ENCODE data around the gene CBARP. TPM values are rescaled to one million over a fixed set of nuclear protein-coding genes. Genes with fewer than 3 reads are reported as not detected.
A peak's percentile ranks its signal among the peaks of the same experiment; 100 is the strongest.

The CBARP gene
- total and polyA plus RNA-seq, 2 of the 13 experiments (the other 11 are each of a cell fraction or from before 2014, with no cell fraction given), result 1.2 to 1.4 TPM

GRCh38 chr19:1265615-1266128 lies 27.9 kb upstream of the CBARP start:
- intact Hi-C loops (cut with micrococcal nuclease; ENCODE audit: unreplicated experiment) (loop anchor here (1.0 kb wide), 1 partner anchor 19 kb away; no protein-coding TSS in a partner anchor), in situ Hi-C loops (cut with HindIII; ENCODE audit: extremely low pct_ligation_motif_present, low pct_unique_long_range_greater_than_20kb) (no loop called here)
- peaks cover 12% of the 10 kb centered on the region; the same call in 1 of the 2 replicates for H4K20me1 ChIP-seq (ENCODE audit: insufficient read depth, low read length)
- H2AFZ ChIP-seq (ENCODE audit: low read length), result no peak overlapping the region
- CTCF ChIA-PET (ENCODE audit: low intra/inter-chr PET ratio, low total read pairs), result interaction anchor here (3.8 kb wide), 1 partner anchor 22 kb away, joined by 60 read pairs; no protein-coding TSS in a partner anchor
- peaks cover 18% of the 10 kb centered on the region for H3K79me2 ChIP-seq (ENCODE audit: insufficient read depth, low read length)
- peak overlapping the region; percentile 92 for H3K4me2 ChIP-seq (ENCODE audit: low read depth, low read length)
- no peaks in the 10 kb centered on the region for H3K9me3 ChIP-seq (ENCODE audit: low read length)
- FAIRE-seq, result no peak
- no TSS peak for BruUV-seq (replicated peaks)
- peak overlapping the region; percentile 73 for H3K9ac ChIP-seq (ENCODE audit: insufficient read depth, low read depth, low read length)
- WGBS (ENCODE audit: low lambda C conversion rate), result 2% methylated on average over 6 of the region's 28 CpGs
- peaks cover 67% of the 10 kb centered on the region for H3K4me1 ChIP-seq (ENCODE audit: insufficient read depth, low read length)
- H3K4me3 ChIP-seq (replicated peaks in 1 of 3; ENCODE audit: insufficient read depth in 1 of 3, low read depth in 2 of 3, low read length in 3 of 3), result peak overlapping the region; percentile 67 to 90 (median 72)
- H3K27me3 ChIP-seq (ENCODE audit: control insufficient read depth in 1 of 2, insufficient read depth in 2 of 2, low read length in 2 of 2), result no peaks in the 10 kb centered on the region
- peak overlapping the region; percentile 82 for H3K27ac ChIP-seq (ENCODE audit: extremely low read length, insufficient read depth, low read length)
- no peak for DNase-seq (ENCODE audit: low spot score)
- POLR2A ChIA-PET, result interaction anchor here (0.6 to 12.8 kb wide), 5 partner anchors 8 to 237 kb away, joined by 3 to 668 read pairs (median 24); partner anchors contain the start of genes ATP5F1D, FAM174C and MIDN
- peaks cover 0 to 2% of the 10 kb centered on the region in 2 experiments; a peak in 1 of 5 replicates for H3K36me3 ChIP-seq (replicated peaks in 1 of 2; ENCODE audit: control insufficient read depth in 1 of 2, insufficient read depth in 2 of 2, low read length in 2 of 2)
- ATAC-seq, result peak; percentile 1
- no peak for TF ChIP-seq RELA (CRISPR knock-in tag; IDR thresholded peaks at IDR 0.05)
- TF ChIP-seq TRAFD1 (CRISPR knock-in tag; IDR thresholded peaks at IDR 0.05; ENCODE audit: borderline replicate concordance), result no peak
- TF ChIP-seq SMC3 (IDR thresholded peaks at IDR 0.05; ENCODE audit: low read length), result no peak
- no peak for TF ChIP-seq ZNF879 (CRISPR knock-in tag; IDR thresholded peaks at IDR 0.05)
- TF ChIP-seq TFDP1 (CRISPR knock-in tag; IDR thresholded peaks at IDR 0.05; ENCODE audit: borderline replicate concordance), result 0 out of 2 replicates have a peak, but pooled peaks have one; percentile 2
- TF ChIP-seq ZNF580 (CRISPR knock-in tag; IDR thresholded peaks at IDR 0.05; ENCODE audit: borderline replicate concordance, low read depth), result no peak
- peak; percentile 50 for TF ChIP-seq BHLHE40 (IDR thresholded peaks at IDR 0.05; ENCODE audit: low read length)
- peak; percentile 27; the same call in 1 of the 2 replicates for TF ChIP-seq ZNF790 (CRISPR knock-in tag; IDR thresholded peaks at IDR 0.05; ENCODE audit: borderline replicate concordance)
- TF ChIP-seq ZNF652 (CRISPR knock-in tag; IDR thresholded peaks at IDR 0.05; ENCODE audit: borderline replicate concordance, low read depth), result peak; percentile 92
- no peak for TF ChIP-seq SALL2 (CRISPR knock-in tag; IDR thresholded peaks at IDR 0.05)
- TF ChIP-seq E2F5 (CRISPR knock-in tag; conservative IDR thresholded peaks at IDR 0.05), result no peak
- TF ChIP-seq ZBTB39 (CRISPR knock-in tag; IDR thresholded peaks at IDR 0.05), result 0 out of 2 replicates have a peak, but pooled peaks have one; percentile 17
- peak; percentile 5; the same call in 1 of the 2 replicates for TF ChIP-seq MAFF (IDR thresholded peaks at IDR 0.05; ENCODE audit: low read depth, low read length)
- TF ChIP-seq ZIK1 (CRISPR knock-in tag; IDR thresholded peaks at IDR 0.05; ENCODE audit: borderline replicate concordance, low read depth), result 0 out of 2 replicates have a peak, but pooled peaks have one; percentile 21
- no peak for TF ChIP-seq ZNF432 (CRISPR knock-in tag; IDR thresholded peaks at IDR 0.05; ENCODE audit: borderline replicate concordance)
- TF ChIP-seq ZNF326 (CRISPR knock-in tag; IDR thresholded peaks at IDR 0.05; ENCODE audit: borderline replicate concordance), result no peak
